NCI-H748 treated with DMSO at 0.1 percent for 48 hours (cell line): ENCODE results near the gene ARFIP1.
"Not testable (repeated sequence)": the region's sequence is repeated elsewhere in the genome, so short reads cannot be mapped to it uniquely, and the experiment has no call there.

Experiments used
- DNase-seq: peaks from one replicate; lab custom pipeline; 2025; lab: John Stamatoyannopoulos, UW

ARFIP1 gene

DNA sequence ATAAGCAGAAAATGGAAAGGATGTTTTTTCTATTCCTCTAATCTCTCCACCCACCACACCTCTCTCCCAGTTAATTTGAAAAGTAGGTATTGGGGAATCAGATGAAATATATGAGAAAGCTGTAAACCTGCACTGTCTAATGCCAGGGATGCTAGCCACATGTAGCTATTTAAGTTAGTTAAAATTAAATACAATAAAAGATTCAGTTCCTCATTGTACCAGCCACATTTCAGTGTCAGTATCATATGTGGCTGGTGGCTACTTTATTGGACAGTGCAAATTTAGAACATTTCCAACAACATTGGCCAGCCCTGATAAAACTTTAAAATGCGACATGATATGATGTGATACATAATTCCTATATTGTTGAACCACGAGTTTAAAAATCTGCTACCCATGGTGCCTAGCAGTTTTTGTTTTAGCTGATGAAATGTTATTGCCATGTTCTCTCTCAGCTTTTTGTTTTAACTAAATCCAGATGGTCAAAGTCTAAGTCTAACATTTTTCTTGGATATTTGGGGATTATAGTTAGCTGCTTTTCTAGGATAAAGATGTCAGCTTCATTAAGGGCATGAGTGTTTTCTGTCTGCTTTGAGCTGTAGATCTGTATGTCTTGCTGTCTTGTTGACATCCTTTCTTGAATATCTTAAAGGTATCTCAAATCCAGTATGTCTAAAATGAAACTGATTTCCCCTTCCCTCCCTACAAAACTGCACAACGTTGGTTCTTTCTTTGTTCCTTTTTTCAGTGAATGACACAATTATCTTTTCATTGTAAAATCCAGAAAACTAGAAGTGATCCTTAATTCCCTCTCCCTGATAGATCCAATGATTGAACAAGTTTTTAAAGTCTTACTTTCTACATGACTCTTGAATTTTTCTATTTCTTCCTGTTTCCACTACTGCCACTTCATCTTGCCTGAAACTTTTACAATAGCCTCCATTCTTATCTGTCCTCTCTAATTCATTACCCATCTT, 6.2 kb downstream of the ARFIP1 start:
- DNase-seq, result no peak

DNA sequence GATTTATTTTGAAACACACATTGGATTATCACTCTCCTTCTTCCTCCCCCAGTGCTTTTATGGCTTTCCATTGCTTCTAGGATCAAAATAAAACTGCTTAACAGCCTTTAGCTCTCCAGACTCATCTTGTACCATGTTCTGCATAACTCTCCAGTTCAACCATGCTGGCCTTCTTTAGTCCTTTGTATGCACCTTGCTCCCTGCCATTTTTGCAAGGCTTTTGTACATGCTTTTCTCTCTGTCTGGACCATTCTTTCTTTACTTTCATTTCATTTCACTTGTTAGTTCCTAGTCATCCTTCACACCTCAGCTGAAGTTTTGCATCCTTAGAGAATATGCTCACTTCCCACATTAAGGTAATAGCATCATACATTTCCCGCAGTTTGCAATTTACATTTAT, 6.9 kb downstream of the ARFIP1 start:
- DNase-seq, result no peak

GRCh38 chr4:152795891-152796290, 16.1 kb downstream of the ARFIP1 start:
- DNase-seq, result no peak

GRCh38 chr4:152803541-152803940, 23.8 kb downstream of the ARFIP1 start:
- no peak for DNase-seq

DNA sequence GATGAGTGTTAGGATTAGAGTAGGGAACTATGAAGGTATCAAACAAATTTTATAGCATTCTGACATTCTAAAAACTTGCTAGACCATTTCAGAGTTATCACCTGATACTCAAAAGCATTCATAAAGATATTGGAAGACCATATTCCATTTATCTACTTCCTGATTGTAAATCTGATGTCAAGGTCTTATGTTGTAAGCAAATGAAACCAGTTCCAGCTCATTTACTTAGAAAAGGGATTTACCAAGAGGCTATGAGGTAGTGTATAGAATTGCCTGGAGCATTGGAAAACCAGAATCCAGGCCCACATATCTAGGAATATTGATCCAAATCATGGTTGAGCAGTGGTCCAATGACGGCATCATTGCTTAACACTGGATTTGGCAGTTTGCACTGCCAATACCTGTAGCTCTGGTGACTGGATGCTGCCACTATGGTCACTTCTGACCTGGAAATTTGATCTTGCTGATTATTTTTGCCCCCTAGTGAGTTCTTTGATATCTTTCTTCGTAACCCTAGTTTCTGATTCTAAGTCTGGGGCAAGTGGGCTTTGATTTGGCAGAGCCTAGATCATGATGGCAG, 25.4 kb downstream of the ARFIP1 start:
- no peak for DNase-seq

DNA sequence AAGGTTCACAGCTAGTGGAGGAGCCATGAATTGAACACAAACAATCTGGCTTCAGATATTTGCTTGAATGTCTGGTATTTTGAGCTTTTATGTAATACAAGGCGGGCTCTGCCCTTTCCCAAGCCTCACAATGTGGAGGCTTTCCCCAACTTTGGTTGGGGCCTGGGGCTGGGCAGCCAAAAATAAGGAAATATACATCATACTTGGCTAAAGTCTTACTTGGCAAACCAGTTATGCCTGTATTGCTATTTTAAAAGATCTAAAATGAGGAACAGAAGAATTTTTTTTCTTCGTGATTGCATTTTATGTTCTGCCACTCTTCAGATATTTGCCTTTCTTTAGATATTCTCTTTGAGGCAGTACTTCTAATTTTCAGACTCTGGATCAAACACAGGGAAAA, 26.1 kb downstream of the ARFIP1 start:
- DNase-seq, result no peak

GRCh38 chr4:152806501-152807125, 26.9 kb downstream of the ARFIP1 start:
- no peak for DNase-seq

DNA sequence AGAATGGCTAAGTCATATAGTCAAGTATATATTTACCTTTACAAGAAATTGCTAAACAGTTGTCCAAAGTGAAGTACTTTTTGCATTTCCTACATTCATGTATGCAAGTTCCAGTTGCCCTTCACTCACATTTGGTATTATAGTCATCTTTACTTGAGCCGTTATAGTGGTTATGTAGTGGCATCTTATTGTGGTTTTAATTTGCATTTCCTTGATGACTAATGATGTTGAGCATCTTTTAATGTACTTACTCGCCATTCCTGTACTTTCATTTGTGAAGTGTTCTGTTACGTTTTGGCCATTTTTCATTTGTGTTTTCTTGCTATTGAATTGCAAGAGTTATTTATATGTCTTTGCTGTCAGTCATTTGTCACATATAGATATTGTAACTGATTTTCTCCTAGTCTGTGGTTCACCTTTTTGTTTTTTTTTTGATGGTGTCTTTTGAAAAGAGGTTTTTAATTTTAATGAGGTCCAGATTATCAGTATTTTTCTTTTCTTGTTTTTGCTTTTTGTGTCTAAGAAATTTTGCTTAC, 27.6 kb downstream of the ARFIP1 start:
- no peak for DNase-seq

GRCh38 chr4:152808670-152809069, 28.9 kb downstream of the ARFIP1 start:
- no peak for DNase-seq

DNA sequence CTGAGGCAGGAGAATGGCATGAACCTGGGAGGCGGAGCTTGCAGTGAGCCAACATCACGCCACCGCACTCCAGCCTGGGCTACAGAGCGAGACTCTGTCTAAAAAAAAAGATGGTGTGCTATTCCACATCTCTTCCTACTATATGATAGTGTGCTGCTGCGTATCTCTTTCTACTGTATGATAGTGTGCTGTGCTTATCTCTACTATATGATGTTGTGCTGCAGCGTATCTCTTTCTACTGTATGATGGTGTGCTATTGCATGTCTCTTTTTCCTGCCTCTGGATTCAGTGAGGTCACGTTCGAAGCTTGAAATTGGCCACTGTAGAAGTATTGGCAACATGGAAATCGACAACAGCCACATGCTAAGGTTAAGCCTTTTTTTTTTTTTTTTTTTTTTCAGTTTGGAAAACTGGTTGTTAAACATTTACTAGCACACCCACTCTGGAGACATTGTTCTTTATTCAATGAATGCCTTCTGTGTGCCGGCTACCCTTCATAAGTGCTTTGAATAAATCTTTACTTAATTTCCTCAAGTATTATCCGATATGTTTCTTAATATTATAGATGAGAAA, 31.0 kb downstream of the ARFIP1 start:
- DNase-seq, result no peak

DNA sequence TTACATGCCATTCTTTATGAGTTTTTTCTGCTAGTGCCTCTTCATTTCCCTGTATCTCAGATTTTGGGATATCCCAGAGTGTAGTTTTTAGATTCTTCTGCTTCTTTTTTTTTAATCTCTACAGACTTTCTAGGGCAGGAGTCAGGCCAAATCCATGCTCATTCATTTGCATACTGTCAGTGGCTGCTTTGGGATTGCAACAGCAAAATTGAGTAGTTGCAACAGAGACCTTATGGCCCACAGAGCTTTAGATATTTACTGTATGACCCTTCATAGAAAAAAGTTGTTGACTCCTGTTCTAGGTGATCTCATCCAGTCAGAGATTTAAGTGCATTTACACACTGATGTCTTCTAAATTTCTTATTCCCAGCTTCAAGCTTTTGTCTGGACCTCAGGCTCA, 35.3 kb downstream of the ARFIP1 start:
- no peak for DNase-seq

- DNase-seq, result no peak
Measured at GRCh38 chr4:152817331-152817730, 37.6 kb downstream of the ARFIP1 start.

- no peak for DNase-seq
Measured at GRCh38 chr4:152819026-152819645, 39.4 kb downstream of the ARFIP1 start.

GRCh38 chr4:152820073-152820472, 40.3 kb downstream of the ARFIP1 start:
- no peak for DNase-seq

GRCh38 chr4:152822323-152822722, 42.6 kb downstream of the ARFIP1 start:
- no peak for DNase-seq

GRCh38 chr4:152824561-152824960, 44.8 kb downstream of the ARFIP1 start:
- no peak for DNase-seq

DNA sequence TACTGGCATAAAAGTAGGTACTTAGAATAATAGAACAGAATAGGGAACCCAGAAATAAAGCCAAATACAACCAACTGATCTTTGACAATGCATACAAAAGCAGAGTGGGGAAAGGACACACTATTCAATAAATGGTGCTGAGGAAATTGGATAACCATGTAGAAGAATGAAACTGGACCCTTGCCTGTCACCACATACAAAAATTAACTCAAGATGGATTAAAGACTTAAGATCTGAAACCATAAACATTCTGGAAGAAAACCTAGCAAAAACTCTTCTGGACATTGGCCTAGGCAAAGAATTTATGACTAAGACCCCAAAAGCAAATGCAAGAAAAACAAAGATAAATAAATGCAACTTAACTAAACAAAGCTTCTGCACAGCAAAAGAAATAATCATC, 45.6 kb downstream of the ARFIP1 start:
- no peak for DNase-seq

- no peak for DNase-seq
Measured at GRCh38 chr4:152828122-152828521, 48.4 kb downstream of the ARFIP1 start.

- no peak for DNase-seq
Measured at GRCh38 chr4:152831416-152831815, 51.7 kb downstream of the ARFIP1 start.

DNA sequence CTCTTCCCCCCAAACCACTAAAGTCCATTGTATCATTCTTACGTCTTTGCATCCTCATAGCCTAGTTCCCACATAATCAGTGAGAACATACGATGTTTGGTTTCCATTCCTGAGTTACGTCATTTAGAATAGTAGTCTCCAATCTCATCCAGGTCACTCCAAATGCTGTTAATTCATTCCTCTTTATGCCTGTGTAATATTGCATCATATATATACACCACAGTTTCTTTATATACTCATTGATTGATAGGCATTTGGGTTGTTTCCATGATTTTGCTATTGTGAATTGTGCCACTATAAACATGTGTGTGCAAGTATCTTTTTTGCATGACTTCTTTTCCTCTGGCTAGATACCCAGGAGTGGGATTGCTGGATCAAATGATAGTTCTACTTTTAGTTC, 57.2 kb downstream of the ARFIP1 start:
- no peak for DNase-seq

- DNase-seq, result not testable (repeated sequence)
Measured at GRCh38 chr4:152839729-152840128, 60.0 kb downstream of the ARFIP1 start.
